DMS114 treated with DMSO at 0.1 percent for 48 hours (cell line): ENCODE results near the gene CX3CL1.
"Not testable (repeated sequence)": the region's sequence is repeated elsewhere in the genome, so short reads cannot be mapped to it uniquely, and the experiment has no call there.

ENCODE experiments used
- DNase-seq: peaks from one replicate; lab custom pipeline; 2025; ENCODE audit not compliant: unreplicated experiment; lab: John Stamatoyannopoulos, UW

Gene CX3CL1

DNA sequence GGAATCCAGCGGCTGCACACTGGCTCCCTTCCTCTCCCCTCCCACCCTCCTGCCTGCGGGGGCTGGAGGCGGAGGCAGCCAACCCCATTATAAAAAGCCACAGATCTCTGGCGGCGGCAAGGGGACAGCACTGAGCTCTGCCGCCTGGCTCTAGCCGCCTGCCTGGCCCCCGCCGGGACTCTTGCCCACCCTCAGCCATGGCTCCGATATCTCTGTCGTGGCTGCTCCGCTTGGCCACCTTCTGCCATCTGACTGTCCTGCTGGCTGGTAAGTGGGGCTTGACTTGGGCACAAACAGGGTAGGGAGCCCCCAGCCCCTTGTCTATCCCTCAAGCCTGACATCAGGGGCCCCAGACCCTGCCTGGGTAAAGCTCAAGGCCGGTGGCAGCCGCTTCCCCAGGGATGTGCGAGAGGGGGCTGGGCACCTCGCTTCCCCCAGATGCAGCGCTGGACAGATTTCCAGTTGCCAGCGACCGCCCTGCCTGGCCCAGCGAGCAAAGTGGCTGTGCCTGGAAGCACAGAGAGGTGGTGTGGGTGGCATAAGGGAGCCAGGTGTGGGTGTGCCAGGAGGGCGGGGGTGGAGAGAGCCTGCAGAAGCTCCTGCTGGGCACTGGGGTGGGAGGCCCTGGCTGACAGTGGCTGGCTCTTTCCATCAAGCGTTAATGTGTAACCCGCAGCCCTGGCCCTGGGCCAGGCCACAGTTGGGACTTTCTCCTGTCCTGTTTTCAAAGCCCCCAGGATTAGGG, at the start of gene CX3CL1:
Gene CX3CL1 (plus strand): TSS at position 119 of the 745 bp plus-strand sequence. CDS start 79 bp downstream, at position 198.
- DNase-seq: no peak

DNA sequence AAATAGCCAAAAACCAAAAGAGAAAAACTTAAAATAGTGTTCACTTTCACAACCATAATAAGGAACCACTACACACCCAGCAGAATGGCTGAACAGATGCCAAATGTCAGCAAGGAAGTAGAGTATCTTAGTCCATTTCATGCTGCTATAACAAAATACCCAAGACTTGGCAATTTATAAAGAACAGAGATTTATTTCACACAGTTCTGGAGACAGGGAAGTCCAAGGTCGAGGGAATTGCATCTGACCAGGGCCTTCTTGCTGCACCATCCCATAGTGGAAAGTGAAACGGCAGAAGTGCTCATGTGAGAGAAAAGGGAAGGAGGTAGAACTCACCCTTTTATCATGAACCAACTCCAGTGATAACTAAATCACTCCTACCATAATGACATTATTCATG, 47.5 kb upstream of the CX3CL1 start:
- DNase-seq: no peak

DNA sequence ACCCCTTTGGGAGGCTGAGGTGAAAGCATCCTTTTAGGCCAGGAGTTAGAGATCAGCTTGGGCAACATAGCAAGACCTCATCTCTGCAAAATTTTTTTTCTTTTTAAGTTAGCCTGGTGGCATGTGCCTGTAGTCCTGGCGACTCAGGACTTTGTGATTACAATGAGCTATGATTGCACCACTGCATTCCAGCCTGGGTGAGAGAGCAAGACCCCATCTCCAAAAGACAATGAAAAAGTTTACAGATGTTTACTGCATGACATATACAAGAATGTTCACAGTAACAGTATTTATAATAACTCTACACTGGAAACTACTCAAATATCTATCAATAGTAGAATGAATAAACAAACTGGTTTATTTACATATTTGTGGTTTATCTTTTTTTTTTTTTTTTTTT, 46.8 kb upstream of the CX3CL1 start:
- DNase-seq: no peak

DNA sequence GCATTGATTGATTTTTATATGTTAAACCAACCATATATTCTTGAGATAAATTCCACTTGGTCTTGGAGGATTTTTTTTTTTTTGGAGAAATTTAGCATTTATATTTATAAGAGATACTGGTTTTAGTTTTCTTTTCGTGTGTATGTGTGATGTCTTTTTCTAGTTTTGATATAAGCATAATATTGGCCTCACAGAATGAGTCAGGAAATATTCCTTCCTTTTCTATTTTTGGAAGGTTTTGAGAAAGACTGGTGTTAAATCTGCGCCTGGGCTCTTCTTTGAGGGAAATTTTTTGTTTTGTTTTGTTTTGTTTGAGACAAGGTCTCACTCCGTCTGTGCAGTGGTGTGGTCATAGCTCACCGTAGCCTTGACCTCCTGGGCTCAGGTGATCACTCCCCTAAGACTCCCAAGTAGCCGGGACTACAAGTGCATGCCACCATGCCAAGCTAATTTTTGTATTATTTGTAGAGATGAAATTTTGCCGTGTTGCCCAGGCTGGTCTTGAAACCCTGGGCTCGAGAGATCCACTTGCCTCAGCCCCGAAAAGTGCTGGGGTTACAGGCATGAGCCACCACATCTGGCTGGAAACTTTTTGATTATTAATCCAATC, 42.5 kb upstream of the CX3CL1 start:
- no peak for DNase-seq

DNA sequence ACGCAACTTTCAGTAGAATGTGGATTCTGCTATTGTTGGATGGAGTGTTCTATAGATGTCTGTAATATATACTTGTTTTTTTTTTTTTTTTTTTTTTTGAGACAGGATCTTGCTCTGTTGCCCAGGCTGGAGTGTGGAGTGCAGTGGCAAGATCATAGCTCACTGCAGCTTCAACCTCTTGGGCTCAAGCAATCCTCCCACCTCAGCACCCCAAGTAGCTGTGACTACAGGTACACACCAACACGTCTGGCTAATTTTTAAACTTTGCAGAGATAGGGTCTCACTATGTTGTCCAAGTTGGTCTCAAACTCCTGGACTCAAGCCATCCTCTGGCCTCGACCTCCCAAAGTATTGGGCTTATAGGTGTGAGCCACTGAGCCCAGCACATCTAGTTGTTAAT, 40.9 kb upstream of the CX3CL1 start:
- DNase-seq: no peak

DNA sequence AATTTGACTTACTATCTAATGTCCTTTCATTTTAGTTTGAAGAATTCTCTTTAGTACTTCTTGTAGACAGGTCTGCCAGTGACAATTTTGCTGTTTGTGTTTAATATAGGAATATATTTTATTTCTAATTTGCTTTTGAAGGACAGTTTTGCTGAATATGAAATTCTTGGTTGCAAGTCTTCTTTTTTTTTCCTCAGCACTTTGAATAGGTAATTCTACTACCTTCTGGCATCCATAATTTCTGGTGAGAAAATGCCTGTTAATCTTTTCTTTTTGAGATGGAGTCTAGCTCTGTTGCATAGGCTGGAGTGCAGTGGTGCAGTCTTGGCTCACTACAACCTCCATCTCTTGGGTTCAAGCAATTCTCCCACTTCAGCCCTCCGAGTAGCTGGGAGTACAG, 38.9 kb upstream of the CX3CL1 start:
- no peak for DNase-seq

DNA sequence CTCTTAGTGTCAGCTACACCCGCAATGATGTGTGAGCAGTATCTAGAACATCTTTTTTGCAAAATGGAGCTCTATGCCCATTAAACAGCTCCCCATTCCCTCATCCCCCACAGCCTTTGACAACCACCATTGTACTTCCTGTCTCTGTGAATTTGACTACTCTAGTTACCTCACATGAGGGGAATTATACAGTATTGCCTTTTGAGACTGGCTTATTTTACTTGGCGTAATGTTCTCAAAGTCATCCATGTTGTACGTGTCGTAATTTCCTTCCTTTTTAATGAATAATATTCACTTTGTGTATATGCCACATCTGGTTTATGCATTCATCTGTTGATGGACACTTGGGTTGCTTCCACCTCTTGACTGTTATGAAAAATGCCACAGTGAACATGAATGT, 36.9 kb upstream of the CX3CL1 start:
- no peak for DNase-seq

DNA sequence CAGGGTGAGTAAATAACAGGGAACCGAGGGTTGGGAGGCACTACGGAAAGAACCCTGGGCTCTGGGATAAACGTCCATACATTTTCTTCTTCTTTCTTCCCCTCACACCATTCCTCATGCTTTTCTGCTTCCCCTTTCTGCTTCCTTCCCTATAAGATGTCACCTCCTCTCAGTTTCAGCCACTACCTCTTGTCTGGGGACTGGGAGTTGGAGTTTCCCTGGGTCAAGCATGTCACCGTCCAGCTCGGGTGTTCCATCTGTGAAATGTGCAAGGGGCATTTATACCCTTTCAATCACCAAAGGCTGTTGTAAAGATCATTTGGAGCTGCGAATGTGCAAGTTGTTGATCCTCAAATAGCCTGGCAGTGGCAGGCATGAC, 31.2 kb upstream of the CX3CL1 start:
- DNase-seq: no peak

DNA sequence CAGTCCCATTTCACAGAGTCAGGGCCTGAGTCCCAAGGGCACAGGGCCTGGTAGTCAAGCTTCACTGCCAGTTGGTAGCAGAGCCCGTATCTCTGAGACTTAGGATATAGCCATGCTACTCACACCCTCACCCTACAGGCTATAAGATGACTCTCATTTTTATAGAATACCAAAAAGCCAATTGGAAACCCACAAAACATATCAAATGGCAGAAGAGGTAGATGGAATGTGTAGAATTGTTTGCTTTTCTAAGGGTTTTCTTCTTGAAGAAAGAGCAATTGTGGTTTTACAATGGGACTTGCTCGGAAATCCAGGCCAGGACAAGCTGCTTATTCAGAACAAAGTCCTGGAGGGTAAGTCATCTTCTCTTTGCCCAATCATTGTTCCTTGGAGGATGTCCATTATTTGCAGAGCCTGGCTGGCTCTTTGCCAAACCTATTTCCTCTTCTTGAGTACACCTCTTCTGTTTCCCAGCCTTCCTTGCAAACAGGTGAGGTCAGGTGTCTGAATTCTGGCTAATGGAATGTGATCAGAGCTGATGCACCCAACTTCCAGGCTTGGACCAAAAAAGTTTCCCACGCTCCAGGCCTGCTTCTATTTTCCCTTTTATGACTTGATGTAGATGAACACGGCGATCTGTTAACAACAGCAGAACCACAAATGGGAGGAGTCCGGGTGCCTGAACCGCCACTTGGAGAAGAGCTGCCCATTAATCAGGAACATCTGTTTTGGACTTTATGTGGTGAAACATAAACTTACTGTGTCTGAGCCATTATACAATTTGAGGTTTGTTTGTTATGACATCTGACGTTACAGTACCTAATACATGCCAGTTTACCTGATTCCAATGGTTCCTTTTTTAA, 30.6 kb upstream of the CX3CL1 start:
- DNase-seq: no peak

DNA sequence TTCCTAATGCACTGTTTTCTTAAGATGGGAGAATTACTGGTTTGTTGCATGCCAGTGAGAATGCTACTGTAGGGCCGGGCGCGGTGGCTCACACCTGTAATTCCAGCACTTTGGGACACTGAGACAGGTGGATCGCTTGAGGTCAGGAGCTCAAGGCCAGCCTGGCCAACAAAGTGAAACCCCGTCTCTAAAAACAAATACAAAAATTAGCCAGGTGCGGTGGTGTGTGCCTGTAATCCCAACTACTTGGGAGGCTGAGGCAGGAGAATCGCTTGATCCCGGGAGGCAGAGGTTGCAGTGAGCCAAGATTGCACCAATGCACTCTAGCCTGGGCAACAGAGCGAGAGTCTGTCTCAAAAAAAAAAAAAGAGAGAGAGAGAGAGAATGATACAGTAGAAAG, 29.7 kb upstream of the CX3CL1 start:
- not testable (repeated sequence) for DNase-seq

DNA sequence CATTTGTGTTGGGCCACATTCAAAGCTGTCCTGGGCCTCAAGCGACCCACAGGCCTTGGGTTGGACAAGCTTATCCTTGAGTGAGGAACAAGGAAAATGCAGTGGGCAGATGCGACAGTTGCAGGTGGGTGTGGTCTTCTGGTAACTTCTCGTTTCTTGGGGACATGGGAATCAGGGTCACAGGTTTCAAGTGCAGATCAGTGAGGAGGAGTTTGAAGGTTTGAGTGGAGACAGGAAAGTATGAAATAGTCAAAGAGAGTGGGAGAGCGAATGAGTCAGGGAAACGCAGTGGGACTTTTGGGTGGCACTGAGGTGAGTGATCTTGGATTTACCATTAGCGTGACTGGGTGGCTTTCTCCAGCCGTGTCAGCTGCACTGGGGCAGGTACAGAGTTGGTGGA, 29.1 kb upstream of the CX3CL1 start:
- no peak for DNase-seq

DNA sequence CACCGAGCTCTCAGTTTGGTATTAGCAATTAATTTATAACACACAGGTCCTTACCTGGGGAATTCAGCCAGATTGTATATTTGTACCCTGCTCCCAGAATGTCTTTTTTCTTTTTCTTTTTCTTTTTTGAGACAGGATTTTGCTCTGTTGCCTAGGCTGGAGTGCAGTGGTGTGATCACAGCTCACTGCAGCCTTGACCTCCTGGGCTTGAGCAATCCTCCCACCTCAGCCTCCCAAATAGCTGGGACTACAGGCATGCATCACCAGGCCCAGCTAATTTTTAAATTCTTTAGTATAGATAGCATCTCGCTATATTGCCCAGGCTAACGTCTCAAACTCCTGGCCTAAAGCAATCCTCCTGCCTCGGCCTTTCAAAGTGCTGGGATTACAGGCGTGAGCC, 28.2 kb upstream of the CX3CL1 start:
- not testable (repeated sequence) for DNase-seq

DNA sequence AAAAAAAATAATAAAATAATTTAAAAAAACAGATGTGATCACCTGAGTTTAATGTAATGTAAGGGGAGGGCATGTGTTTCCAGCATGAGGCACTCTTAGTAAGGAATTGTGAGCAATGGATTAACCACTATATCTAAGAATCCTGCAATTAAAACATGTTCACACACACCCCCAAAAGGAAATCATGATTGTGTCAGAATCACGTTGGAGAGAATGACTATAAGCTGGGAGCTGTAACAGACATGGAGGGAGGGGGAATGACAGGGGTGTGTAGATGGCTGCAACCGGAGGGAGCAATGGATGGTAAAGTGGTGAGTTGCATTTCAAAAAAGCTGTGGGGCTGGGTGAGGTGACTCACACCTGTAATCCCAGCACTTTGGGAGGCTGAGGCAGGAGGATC, 27.3 kb upstream of the CX3CL1 start:
- DNase-seq: no peak

DNA sequence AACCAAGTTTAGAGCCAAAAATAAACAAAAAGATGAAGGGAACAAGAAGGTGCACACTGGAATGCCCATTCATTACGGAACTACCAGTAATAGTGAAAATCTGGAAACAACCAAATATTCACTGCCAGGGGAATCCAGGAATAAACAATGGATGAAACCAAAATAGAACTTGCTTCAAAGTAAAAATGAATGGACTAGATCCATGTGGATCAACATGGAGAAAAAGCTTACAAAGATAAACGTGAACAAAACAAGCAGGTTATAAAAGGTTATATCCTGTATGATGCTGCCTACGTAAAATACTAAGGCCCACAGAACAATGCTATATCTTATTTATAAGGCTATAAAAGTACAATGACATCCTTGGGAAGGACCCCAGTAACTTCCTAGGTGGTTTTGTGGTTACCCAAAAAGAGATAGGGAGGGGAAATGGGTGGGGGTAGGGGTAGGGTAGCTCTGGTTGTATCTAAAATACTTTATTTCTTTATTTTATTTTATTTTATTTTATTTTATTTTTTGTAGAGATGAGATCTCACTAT, 26.6 kb upstream of the CX3CL1 start:
- no peak for DNase-seq

DNA sequence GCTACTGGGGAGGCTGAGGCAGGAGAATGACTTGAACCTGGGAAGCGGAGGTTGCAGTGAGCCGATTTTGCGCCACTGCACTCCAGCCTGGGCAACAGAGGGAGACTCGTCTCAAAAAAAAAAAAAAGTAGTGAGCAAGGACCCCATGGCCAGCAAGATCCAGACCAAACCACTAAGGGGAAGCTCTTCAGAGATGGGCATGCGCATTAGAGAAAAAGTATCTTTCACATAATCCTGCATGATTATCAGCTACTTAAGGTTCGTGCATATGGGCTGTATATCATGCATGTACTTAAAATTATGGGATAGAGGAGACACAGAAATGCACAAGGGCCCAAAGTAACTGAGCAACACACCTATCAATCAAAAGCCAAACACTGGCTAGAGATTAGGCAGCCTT, 24.4 kb upstream of the CX3CL1 start:
- no peak for DNase-seq

DNA sequence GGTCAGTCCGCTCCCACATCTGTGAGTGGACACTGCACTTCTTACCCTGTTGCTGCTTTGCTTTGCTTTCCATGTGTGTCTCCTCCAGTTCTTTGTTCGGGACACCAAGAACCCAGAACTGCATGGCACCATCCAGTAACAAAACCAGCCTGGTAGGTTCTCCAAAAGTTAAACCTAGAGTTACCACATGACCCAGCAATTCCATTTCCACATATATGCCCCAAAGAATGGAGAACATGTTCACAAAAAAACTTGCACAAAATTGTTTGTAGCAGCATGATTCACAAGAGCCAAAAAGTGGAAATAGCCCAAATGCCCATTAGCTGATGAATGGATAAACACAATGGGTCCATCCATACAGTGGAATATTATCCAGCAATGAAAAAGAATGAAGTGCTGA, 24.0 kb upstream of the CX3CL1 start:
- no peak for DNase-seq

DNA sequence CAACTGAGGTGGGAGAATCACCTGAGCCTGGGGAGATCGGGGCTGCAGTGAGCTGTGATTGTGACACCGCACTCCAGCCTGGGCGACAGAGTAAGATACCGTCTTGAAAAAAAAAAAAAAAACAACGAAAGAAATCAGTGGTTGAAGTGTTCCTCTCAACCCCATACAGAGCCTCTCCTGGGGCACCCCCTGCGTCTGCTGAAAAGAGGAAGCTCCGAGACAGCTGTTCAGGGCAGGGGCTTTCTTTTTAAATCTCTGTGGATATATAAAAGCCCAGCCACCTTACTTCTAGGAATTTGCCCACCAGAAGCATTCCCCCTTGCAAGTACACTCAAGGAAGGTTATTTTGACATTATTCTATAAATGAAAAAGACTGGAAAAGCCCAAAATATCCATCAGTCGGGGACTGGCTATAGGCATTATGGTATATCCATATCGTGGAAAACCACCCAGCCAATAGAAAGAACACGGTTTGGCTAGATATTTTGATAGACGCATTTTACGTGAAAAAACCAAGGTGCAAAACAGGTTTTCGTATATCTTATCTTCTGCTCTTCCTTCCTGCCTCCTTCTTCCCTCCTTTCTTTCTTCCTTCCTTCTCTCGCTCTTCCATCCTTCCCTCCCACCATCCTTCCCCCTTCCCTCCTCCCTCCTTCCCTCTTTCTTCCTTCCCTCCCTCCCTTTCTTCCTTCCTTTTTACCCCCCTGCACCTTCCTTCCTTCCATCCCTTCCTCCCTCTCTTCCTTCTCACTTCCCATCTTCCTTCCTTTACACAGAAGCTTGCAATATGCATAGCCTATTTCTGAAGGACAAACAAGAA, 22.9 kb upstream of the CX3CL1 start:
- DNase-seq: no peak

DNA sequence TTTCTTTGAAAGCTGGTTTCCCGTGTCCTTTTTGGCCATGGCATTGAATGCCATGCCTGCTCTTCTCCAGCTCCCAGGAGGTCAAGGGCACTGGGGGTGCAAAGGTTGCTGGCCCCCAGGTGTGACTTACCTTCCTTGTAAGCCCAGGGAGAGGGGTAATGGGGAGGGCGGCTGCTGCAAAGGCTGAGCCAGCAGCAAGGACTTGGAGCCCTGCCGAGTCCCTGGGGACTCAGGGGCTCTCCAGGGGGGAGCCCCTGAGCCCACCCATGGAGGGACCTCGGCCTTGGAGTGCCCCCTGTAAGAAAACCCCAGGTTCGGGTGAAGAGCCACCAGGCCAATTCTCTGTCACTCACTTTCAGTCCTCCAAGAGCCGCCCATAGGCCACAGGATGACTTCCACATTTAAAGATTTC, 19.6 kb upstream of the CX3CL1 start:
- DNase-seq: no peak

DNA sequence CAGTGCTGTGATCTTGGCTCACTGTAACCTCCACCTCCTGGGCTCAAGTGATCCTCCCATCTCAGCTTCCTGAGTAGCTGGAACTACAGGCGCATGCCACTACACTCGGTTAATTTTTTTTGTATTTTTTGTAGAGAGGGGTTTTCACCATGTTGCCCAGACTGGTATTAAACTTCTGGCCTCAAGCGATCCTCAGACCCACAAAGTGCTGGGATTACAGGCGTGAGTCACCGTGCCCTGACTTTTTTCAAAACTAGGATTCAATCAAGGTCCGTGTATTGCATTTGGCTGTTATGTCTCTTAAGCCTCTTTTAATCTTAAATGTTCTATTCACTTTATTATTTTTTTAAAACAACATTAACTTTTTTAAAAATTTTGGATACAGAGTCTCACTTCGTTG, 18.0 kb upstream of the CX3CL1 start:
- DNase-seq: no peak

DNA sequence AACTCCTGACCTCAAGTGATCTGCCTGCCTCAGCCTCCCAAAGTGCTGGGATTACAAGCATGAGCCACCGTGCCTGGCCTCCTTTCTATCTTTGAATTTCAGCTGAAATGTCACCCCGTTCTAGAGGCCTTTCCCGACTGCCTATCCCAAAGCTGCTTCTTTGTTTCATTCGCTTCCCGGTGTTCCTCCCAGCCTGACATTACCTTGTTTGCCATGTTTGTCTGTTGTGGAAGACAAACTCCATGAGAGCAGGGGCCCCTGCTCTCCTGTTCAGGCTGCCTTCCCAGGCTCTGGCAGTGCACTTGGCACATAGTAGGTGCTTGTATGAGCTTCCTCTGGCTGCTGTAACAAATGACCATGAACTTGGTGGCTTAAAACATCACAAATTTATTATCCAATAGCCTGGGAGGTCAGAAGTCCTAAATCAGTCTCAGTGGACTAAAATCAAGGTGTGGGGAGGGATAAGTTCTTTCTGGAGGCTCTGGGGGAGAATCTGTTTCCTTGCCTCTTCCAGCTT, 16.3 kb upstream of the CX3CL1 start:
- no peak for DNase-seq

DNA sequence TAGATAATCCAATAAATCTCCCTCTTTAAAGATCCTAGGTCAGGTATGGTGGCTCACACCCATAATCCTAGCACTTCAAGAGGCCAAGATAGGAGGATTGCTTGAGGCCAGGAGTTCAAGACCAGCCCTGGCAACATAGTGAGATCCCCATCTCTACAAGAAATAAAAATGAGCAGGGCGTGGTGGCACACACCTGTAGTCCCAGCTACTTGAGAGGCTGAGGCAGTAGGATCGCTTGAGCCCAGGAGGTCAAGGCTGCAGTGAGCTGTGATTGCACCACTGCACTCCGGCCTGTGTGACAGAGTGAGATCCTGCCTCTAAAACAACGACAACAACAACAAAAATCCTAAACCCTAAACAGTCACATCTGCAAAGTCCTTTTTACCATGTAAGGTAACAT, 15.7 kb upstream of the CX3CL1 start:
- DNase-seq: no peak
